Frontal cortex (tissue), 4 donors: Measurements from ENCODE around the gene DCAF8L2. TPM values are rescaled to one million over a fixed set of nuclear protein-coding genes. Genes with fewer than 3 reads are reported as not detected.
A peak's percentile ranks its signal among the peaks of the same experiment; 100 is the strongest.
"Not testable (repeated sequence)": the region's sequence is repeated elsewhere in the genome, so short reads cannot be mapped to it uniquely, and the experiment has no call there.

Experiments used
- DNase-seq, 2 donors: peaks; one replicate each; pipeline ENCODE4 v3.0.0; 2012; ENCODE audit warnings: low spot score in 2 of 2
- FAIRE-seq: peaks from 2 replicates; lab custom pipeline; 2012; peaks lifted over from hg19 to GRCh38; lab: Jason Lieb, UNC
- total RNA-seq: library from RNA; depleted of rRNA; stranded (reverse); fragments of >200 nt; gene quantifications from one replicate; pipeline ENCODE4 v1.2.3, GENCODE V29; 2014
- donor health status: control.
- donor health status: control.
- donor health status: control.

Gene DCAF8L2
- not detected for total RNA-seq

DNA sequence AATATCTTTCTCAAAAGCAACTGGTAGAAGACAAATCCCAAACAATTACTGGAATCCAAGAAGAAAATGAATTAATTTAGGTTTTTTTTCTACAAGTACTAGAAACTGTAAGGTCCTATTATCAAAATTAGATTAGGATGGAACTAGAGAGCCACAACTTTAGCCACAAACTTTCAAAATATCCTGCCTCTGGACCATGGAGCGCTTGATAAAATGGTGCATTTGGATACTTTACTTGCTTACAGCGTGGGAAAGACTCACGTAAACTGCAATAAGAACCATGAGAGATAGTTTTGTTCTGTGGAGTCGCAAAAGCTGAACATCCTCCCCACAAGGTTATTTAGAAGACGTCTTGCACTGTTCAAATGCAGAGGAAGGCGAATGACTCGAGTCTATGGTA is at the start of gene DCAF8L2:
Gene DCAF8L2 (plus strand): TSS at position 301 of the 400 bp plus-strand sequence. CDS start 156,552 bp downstream, outside the sequence.
- FAIRE-seq (no peak), DNase-seq (no peak)

DNA sequence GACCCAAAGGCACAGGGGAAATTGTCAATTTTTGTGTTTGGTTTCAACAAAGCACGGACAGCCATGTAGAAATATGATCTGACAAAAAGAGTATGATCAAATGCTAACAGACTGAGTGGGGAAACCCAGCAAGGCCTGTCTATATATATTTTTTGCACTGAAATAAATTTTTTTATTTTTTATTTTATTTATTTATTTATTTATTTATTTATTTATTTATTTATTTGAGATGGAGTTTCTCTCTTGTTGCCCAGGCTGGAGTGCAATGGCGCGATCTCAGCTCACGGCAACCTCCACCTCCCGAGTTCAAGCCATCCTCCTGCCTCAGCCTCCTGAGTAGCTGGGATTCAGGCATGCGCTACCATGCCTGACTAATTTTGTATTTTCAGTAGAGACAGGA is 49.0 kb upstream of the DCAF8L2 start:
- DNase-seq, FAIRE-seq: not testable (repeated sequence)

DNA sequence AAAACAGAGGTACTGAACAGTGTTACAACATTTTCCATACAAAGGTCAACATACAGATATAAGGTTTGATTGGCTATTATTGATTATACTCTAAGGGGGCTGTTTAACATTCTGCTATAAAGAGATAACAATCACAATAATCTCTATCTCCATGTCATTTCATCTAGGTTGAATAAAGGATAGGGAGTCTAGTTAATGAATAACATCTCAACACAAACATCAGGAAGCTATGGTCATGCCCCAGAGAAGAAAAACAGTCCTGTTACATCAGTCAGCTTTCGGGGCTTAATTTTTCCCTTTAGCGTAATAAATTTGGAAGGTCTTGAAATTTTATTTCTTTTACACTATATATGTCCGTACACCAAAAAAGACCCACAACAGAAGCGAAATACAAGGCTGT is 41.5 kb upstream of the DCAF8L2 start:
- FAIRE-seq (no peak), DNase-seq (no peak)

DNA sequence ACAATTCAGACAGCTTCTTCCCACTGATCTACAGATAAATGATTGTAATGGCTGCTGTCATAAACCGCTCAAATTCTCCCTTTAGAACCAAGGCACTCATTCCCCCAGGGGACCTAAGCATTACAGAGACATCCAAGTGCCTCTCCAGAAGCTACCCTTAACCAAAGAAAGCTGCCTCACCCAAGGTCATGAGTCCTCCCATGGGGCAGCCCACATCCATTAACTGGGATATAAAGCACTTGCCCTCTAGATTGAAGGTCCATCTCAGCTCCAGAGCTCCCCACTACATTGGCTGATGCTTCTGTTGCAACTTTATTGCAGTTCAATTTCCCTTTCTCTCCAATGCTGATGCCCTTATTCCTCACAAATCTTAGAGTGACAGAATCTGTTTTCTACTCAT is 40.5 kb upstream of the DCAF8L2 start:
- FAIRE-seq (no peak), DNase-seq (no peak)

DNA sequence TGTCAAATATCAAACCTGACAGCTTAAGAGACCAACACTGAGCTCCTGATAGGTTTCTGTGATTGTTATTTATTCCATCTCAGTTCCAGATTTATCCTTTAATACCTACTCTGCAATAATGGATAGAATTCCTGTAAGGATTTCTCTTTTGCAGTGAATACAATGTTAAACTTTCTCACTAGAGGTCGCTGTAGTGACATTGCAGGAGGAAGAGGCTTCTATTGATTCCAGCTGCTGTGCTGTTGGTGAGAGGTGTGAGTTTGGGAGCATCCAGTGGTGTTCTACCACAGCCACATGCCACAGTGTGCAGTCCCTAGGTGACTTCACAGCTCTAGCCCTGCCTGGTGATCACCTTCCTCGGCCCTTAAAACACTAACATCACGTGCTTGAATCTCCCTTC is 34.6 kb upstream of the DCAF8L2 start:
- FAIRE-seq: no peak
- DNase-seq: peak in 1 of 2 donors; percentile 1

DNA sequence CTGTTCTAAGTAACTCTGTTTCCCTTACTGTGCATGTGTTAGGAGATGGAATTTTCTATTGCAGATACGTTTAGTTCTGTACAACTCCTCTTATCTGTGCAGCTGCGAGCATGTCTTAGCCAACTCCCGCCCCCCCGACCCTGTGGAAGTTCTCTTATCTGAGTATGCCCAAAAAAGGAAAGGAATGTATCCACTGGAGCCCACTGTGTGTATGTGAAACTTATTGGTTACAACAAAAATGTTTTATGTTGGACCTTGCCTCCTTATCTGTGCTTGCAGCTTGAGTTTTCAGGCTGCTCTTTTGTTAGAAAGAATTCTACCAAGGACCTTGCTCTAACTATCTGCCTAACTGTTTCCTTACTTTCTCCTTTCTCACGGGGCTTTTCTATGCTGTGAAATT is 24.2 kb upstream of the DCAF8L2 start:
- no peak for DNase-seq
- no peak for FAIRE-seq

DNA sequence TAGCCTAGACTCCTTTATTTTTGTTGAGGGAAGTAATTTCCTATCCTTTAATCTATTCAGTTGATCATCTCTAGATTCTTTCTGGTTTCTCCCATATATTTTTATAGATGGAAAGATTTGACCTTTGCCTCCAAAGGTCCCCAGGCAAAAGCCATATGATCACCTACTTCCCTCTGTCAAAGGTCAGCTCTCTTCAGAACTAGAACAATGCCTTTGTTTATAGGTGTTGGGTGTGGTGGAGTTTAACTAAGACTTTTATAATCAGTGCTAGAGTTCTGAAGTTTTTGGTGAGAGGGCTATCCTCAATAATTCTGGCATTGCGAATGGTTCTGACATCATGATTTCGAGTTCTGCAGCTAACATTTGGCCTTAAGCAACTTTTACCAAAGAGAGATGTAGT is 19.0 kb upstream of the DCAF8L2 start:
- no peak for DNase-seq
- no peak for FAIRE-seq

DNA sequence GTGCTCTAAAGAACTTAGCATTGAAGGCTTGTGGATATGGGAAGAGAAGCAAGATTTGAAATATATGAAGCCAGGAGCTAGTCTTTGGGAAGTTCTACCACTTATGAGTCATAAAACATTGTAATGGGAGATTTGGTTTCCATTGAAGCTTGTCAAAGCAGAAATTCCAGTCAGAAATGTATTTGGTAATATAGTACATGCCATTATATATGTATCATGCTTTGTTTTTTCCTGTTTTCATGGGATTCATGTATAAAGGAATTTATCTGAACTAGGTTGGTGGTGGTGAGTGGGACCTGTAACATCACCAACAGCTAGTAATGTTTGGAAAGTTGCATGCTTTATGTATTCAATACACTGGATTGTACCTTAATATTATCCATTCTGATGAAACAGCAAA is 14.6 kb upstream of the DCAF8L2 start:
- FAIRE-seq (no peak), DNase-seq (no peak)

DNA sequence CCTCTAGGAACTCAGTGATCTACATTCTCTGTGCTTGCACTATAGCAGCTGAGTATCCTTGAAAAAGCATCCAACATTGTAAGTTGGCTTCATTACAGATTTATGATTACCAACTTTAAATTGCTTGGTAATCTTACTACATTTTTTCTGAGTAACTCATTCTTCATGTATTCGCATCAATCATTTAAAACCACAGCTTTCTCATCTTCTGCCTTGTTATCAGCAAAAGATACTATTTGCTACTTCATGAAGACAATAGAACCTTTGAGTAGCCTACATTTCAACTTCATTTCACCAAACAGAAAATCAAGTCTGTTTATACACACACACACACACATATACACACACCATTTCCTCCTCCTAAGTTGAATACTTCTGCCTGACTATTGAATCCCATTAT is 6.2 kb upstream of the DCAF8L2 start:
- DNase-seq (no peak), FAIRE-seq (no peak)

DNA sequence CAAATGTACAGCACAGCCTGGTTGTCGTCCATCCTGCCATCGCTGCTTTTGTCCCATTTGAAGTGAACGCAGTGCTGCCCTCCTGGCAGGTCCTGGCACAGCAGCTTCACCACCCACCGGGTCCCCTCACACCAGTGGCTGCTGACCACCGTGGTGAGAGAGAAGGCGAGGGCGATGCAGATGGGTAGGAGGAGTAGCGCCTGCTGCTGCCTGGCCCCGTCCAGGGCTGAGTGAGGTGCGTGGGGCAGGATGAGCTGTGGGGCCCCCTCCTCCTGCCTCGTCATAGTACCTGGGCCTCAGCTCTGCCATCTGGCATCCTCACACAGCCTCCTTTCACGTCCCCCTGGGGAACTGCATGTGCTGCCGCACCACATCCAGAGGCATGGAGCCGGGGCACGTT is 1.8 kb downstream of the DCAF8L2 start:
- FAIRE-seq: no peak

DNA sequence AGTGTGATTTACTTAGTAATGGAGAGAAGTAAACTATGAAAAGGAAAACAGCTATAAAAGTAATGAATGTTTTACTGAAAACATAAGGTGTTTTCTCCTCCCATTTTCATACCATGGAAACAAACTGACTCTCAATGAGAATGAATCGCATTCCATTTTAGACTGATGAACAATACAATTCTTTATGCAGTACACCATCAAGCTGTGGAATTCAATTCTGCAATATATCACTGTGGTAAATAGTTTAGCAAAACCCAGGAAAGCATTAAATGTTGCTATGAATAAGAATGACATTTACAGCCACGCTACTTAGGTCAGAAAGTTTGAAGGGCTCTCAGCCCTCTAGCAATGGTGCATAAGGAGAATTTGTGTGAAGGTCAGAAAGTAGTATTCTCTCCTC is 7.4 kb downstream of the DCAF8L2 start:
- DNase-seq (no peak), FAIRE-seq (no peak)

More for the DNA sequence above, 1.8 kb downstream of the DCAF8L2 start:
- DNase-seq: no peak

DNA sequence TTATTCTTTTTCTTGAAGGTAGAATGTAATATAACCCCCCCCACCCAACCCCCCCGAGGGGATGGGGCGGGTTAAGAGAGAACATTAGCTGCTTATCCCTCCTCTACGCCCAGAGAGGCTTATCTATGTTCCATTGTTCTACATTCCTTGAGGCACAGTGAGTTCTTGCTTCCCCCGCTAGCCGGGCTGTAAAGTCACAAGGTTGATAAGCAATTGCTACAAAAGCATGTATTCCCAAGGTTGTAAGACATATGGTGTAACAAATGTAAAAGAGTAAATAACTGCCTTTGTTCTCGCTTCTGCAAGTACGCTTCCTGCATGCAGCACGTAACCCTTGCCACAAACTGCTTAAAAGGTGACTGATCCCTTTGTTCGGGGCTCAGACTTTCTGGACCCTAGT is 8.2 kb downstream of the DCAF8L2 start:
- DNase-seq (no peak), FAIRE-seq (no peak)

DNA sequence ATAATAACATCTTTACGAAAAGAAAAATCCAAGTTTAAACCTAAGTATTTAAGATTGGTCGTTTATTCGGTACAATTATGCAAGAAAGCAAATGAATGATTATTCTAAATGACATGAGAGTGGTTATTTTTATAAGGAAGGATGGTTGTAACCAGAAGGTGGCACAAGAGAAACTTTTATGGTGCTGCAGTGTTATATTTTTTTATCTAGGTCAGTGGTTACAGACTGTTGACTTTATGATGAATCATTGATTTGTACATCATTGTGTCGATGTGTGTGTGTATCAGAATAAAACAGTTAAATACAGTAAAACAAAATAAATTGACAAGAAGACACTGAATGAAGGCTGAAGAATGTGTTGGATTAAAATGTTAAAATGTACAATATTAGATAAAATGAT is 9.8 kb downstream of the DCAF8L2 start:
- FAIRE-seq (peak; percentile 31), DNase-seq (no peak)

DNA sequence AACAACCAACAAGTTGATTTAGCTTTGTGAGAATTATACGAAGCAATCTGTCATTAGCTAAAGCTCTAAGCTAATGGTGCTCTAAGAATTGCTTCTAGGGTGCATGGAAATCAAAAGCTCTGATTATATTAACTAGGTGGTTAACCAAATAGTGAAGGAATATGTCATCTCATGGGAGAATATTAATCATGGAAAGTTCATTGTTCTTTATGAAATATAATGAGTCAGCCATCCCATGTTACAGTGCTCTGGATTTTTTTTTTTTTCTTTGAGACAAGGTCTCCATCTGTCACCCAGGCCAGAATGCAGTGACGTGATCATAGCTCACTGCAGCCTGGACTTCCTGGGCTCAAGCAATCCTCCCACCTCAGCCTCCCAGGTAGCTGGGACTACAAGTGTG is 10.5 kb downstream of the DCAF8L2 start:
- no peak for DNase-seq
- FAIRE-seq: no peak

DNA sequence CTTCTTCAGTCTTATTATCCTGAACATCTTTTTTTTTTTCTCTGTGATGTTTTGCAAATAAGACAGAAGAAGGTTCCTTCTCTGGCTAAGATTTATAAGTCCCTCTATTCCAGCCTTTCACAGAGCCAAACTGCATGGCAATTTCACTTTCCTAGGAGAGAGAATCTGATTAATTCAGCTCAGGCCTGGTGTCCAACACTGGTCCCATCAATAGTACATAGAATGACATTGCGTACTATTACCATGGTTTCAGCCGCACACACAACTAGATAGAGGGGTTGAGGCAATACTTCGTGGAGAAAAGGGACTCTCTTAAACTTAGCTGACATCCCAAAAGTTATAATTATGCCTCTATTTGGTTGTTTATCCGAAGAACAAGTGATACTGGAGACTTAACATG is 18.5 kb downstream of the DCAF8L2 start:
- FAIRE-seq (no peak), DNase-seq (no peak)

DNA sequence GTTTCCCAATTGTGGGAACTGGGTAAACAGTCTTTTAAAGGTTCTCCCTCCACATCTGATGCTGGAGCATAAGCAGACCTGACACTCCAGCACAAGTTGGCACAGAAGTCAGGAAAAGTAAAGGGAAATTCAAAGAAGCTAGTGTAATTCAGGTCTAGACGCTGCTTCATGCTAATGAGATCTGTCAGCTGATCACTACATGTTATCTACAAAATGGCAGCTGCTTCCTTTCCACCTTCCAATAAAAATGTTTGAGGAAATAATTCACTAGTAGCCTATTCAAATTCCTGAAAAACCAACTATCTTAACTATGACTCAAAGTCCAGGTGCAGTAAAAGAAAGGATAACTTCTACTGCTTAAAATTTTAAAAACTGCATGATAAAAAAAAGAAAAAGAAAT is 29.3 kb downstream of the DCAF8L2 start:
- DNase-seq: no peak
- FAIRE-seq: no peak

DNA sequence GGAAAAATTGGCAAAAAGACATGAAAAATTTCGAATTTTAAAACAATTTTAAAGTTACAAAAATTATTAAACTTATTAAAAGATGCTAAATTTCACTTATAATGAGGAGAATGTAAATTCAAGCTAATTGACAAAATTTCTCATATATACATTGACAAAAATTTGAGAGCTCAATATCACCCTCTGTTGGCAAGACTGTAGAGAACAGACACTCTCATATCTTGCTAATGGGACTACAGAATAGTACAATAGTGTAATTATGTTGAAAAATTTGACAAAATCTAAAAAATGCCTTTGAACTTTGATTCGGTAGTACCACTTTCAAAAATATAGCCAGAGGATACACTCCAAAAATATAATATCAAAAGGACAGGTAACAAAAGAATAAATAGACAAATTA is 29.8 kb downstream of the DCAF8L2 start:
- no peak for DNase-seq
- peak; percentile 92 for FAIRE-seq

DNA sequence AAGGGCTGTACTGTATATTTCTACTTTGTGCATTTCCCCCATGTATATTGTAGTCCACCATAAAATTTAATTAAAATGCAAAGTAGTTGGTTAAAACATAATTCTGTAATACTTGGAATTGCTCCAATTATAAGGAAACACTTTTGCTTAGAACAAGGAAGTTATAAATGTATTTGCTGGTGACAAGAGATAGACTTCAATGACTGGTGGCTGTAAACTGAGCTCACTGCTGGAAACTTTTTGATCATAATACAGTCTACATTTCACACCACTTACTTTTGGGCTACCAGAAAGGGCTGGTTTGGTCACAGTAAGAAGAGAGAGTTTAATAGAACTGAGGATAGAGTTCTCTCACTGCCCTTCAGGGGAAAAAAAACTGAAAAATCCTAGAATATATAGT is 32.7 kb downstream of the DCAF8L2 start:
- DNase-seq (no peak), FAIRE-seq (no peak)

DNA sequence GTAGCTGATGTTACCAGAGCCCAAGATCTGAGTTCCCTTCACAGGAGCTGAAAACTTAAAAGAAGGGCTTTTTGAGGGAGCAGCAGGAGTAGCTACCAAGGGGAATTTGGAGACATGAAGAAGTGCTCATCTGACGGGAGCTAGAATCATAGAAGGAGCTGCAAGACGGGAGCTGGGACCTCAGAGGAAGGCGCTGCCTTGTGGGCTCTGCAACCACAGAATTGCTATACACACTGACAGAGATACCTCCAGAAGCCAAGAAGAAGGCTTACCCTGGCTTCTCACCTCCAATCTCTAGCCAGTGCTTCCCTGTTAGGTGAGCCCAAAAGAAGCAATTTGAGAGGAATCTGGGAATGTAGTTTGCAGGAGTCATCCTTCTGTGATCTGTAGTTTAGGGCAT is 35.9 kb downstream of the DCAF8L2 start:
- FAIRE-seq (no peak), DNase-seq (no peak)

DNA sequence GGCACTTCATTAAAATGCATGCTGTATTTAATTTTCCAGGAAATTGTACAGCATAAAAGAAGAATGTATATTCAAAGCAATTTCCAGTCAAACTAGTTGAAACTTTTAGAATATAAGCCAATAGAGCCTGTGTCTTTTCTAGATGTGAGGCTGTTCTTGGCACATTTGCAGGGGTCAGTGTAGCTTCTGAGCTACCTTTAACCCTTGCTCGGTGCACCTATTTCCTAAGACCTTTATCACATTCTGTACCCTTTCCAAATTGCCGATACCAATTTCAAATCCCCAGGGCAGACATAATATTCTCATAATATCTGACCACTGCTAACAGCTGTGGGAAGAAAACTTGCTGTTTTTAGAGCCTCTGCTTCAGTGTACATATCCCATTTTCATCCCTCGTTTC is 43.2 kb downstream of the DCAF8L2 start:
- FAIRE-seq (no peak), DNase-seq (no peak)

DNA sequence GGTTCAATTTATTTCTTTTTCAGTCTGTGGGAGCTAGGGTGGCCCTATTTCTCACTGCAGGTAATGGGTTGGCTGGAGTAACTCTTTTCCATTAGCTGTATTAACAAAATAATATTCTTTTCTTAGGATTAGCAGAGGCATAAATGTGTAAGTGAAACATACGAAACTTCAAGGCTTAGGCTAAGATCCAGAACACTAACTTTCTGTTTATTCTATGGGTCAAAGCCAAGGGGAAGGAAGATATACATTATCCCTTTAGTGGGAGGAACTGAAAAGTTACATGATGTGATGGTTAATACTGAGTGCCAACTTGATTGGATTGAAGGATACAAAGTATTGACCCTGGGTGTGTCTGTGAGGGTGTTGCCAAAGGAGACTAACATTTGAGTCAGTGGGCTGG is 66.4 kb downstream of the DCAF8L2 start:
- FAIRE-seq (no peak), DNase-seq (no peak)

DNA sequence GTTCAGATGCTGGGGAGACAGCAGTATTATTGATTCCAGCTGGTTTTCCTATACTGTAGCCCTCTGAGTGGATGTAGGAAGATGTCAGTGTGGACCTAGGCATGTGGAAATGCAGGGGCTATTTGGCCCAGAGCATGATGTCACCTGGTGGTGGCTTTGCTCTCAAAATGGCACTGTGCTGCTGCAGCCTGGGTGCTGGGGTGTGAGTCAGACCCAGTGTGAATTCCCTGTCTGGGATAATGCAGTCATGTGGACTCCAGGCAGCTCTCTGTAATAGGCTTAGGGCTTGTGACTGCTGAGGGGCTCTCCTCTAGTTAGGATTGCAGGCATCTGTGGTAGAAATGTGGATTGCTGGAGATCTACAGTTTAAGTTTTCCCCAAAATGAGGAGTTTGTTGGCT is 70.7 kb downstream of the DCAF8L2 start:
- DNase-seq (no peak), FAIRE-seq (no peak)

DNA sequence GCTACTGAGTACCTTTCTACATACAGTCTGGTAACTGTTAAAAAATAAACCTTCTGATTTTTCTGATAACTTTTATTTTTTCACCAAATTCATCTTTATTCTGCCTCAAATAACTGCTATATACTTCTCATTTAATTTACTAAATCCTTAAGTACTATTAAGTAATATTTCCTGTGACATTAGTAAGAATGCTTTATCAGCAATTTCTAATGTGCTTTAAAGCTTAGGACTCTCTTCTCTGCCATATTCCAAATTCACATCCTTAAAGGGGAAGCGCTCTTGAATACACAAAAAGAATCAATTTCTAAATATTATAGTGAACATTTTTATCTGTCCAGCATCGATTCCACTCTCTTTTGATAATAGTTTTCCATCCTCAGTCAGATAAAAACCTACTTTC is 81.1 kb downstream of the DCAF8L2 start:
- no peak for FAIRE-seq

More for the DNA sequence above, 81.1 kb downstream of the DCAF8L2 start:
- no peak for DNase-seq
